Activated CD4-positive, alpha-beta memory T cell treated with anti-CD3 and anti-CD28 coated beads, Interleukin-2, amount 10 ng/mL, durations not matched to agents 7 days and 5 days (primary cell): Measurements from ENCODE around the gene ALAS1. TPM values are rescaled to one million over a fixed set of nuclear protein-coding genes. Genes with fewer than 3 reads are reported as not detected.
A peak's percentile ranks its signal among the peaks of the same experiment; 100 is the strongest.

Source experiments
- CTCF ChIA-PET: fragments of 350-600 bp; sonication (Branson Sonifier 250); formaldehyde crosslinking; loops from one replicate; lab custom pipeline; 2021; ENCODE audit warnings: antibody characterized with exemption, inconsistent platforms; lab: Charles Lee
- POLR2A ChIA-PET: fragments of 350-600 bp; sonication (Branson Sonifier 250); formaldehyde crosslinking; loops from one replicate; lab custom pipeline; 2021; ENCODE audit warnings: antibody characterized with exemption; lab: Charles Lee
- DNase-seq: peaks from one replicate; pipeline ENCODE4 v3.0.0-alpha.2; 2020
- H3K27ac Mint-ChIP-seq: one replicate; pipeline ENCODE4 v1.8.0; 2021; ENCODE audit warnings: mild to moderate bottlenecking, mixed read lengths
- H3K27me3 Mint-ChIP-seq: one replicate; pipeline ENCODE4 v1.8.0; 2021; ENCODE audit warnings: mixed read lengths
- H3K36me3 Mint-ChIP-seq: one replicate; pipeline ENCODE4 v1.8.0; 2021; ENCODE audit warnings: low read depth, mixed read lengths
- H3K4me1 Mint-ChIP-seq: one replicate; pipeline ENCODE4 v1.8.0; 2021; ENCODE audit warnings: mixed read lengths
- H3K4me3 Mint-ChIP-seq: one replicate; pipeline ENCODE4 v1.8.0; 2021; ENCODE audit warnings: mild to moderate bottlenecking, mixed read lengths
- H3K9me3 Mint-ChIP-seq: one replicate; pipeline ENCODE4 v1.8.0; 2021; ENCODE audit warnings: mixed read lengths
- total RNA-seq, 2 experiments: library from RNA; stranded (reverse); gene quantifications; one replicate each; pipeline ENCODE4 v1.2.3, GENCODE V29; 2021

ALAS1 gene
- total RNA-seq, 2 experiments from 2014 or later: 62.1 to 62.6 TPM

DNA sequence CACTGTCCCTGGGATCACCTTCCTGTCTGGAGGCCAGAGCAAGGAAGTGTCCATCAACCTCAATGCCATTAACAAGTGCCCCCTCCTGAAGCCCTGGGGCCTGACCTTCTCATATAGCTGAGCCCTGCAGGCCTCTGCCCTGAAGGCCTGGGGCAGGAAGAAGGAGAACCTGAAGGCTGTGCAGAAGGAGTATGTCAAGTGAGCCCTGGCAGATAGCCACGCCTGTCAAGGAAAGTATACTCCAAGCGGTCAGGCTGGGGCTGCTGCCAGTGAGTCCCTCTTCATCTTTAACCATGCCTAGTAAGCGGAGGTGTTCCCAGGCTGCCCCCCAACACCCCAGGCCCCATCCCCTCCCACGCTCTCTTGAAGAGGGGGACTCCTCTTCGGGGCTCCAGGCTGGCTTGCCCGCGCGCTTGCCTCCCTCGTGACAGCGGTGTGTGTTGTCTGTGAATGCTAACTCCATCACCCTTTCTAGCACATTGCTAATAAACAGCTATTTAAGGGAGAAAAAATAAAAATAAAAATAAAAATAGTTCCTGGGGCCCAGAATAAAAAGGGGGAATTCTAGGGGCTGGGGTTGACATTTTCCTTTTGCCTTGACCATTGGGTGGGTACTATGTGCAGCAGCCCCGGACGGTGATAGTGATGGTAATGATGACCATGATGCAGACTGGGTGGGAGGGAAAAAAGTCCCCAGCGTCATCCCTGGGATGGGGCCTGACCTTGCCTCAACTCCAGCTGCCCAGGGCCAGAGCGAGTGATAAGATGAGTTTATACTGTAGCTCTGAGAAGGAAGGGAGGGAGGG, 3.3 kb upstream of the ALAS1 start:
- no peak for DNase-seq
- no peaks in the 10 kb centered on the region for H3K27me3 Mint-ChIP-seq
- no peaks in the 10 kb centered on the region for H3K9me3 Mint-ChIP-seq
- H3K4me1 Mint-ChIP-seq: peaks cover 32% of the 10 kb centered on the region
- ChIA-PET CTCF (interaction anchor here (1.3 kb wide), 1 partner anchor 11 kb away, joined by 4 read pairs; no protein-coding TSS in a partner anchor), POLR2A (no interaction called here)
- H3K36me3 Mint-ChIP-seq: peaks cover 15% of the 10 kb centered on the region
- H3K27ac Mint-ChIP-seq: no peak overlapping the region
- no peak overlapping the region for H3K4me3 Mint-ChIP-seq

DNA sequence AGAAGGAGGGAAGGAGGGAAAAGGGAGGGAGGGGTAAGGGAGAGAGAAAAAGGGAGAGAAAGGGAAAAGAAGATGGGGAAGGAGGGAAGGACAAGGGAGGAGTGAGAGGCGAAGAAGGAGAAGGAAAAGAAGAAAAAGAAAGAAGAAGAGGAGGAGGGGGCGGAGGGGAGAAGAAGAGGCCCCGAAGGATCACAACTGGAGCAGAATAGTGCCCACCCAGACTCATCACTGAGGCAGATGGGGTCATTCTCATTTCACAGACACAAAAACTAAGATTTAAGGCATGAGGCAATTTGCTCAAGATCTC, 2.7 kb upstream of the ALAS1 start:
- no peaks in the 10 kb centered on the region for H3K27me3 Mint-ChIP-seq
- POLR2A ChIA-PET: no interaction called here
- no peak for DNase-seq
- H3K36me3 Mint-ChIP-seq: peaks cover 18% of the 10 kb centered on the region
- H3K4me1 Mint-ChIP-seq: peaks cover 32% of the 10 kb centered on the region
- CTCF ChIA-PET: interaction anchor here (1.3 kb wide), 1 partner anchor 10 kb away, joined by 4 read pairs; no protein-coding TSS in a partner anchor
- no peak overlapping the region for H3K27ac Mint-ChIP-seq
- H3K9me3 Mint-ChIP-seq: no peaks in the 10 kb centered on the region
- no peak overlapping the region for H3K4me3 Mint-ChIP-seq

DNA sequence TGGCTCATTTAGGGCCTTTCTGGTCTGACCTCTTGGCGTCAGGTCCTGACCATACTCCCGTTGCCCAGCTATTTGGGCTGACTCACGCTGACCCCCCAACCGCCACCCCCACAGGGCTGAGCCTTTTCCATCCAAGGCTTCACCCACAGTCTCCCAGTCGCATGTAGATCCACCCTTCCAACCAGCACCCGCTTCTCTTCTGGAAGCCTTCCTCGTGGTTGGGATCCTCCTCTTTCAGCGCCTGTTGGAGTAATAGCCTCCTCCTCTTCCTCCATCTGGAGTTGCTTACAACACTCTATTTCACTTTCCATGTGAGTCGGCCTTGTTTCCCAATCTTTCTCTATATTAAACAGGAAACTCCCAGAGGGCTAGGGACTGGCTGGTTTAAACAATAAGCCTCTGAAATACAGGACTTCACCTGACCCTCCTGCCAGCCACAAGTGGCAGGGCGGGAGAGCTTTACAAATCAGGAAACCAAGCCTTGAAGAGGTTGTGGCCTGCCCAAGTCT, 2.1 kb upstream of the ALAS1 start:
- Mint-ChIP-seq H3K27me3 (no peaks in the 10 kb centered on the region), H3K4me1 (peaks cover 35% of the 10 kb centered on the region)
- POLR2A ChIA-PET: interaction anchor here (1.0 to 1.5 kb wide), 2 partner anchors 26 to 200 kb away, joined by 3 to 4 read pairs; partner anchors contain the start of gene RPL29

DNA sequence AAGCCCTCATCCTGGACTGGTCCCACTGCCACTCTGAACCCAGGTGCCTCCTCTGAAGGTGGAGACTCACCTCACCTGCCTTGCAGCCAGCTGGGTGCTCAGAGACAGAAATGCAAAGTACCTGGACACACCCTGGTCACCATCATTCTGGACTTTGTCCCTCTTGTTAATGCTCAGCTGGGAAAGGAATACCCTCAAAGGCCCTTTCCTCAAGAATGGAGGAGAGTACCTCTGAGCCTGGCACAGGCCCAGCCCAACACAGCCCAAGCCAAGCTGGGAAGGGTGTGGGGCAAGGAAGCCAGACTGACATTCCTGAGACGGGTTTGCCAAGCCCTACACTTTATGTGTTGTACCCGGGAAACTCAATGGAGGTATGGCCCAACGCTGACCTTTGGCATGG, 983 bp upstream of the ALAS1 start:
- no peaks in the 10 kb centered on the region for H3K9me3 Mint-ChIP-seq
- peaks cover 33% of the 10 kb centered on the region for H3K36me3 Mint-ChIP-seq
- CTCF ChIA-PET: interaction anchor here (1.0 to 1.8 kb wide), 2 partner anchors 24 to 25 kb away, joined by 3 to 6 read pairs; no protein-coding TSS in a partner anchor
- no peak for DNase-seq
- peaks cover 45% of the 10 kb centered on the region for H3K4me1 Mint-ChIP-seq
- no peaks in the 10 kb centered on the region for H3K27me3 Mint-ChIP-seq
- no peak overlapping the region for H3K27ac Mint-ChIP-seq
- no peak overlapping the region for H3K4me3 Mint-ChIP-seq
- POLR2A ChIA-PET: interaction anchor here (0.7 to 1.7 kb wide), 7 partner anchors 9 to 201 kb away, joined by 3 to 5 read pairs (median 3); partner anchors contain the start of genes POC1A, RPL29 and TWF2

More for the DNA sequence above, 2.1 kb upstream of the ALAS1 start:
- Mint-ChIP-seq H3K9me3 (no peaks in the 10 kb centered on the region), H3K27ac (no peak overlapping the region), H3K4me3 (no peak overlapping the region), H3K36me3 (peaks cover 22% of the 10 kb centered on the region)
- CTCF ChIA-PET: interaction anchor here (1.8 kb wide), 1 partner anchor 25 kb away, joined by 6 read pairs; no protein-coding TSS in a partner anchor
- DNase-seq: no peak

DNA sequence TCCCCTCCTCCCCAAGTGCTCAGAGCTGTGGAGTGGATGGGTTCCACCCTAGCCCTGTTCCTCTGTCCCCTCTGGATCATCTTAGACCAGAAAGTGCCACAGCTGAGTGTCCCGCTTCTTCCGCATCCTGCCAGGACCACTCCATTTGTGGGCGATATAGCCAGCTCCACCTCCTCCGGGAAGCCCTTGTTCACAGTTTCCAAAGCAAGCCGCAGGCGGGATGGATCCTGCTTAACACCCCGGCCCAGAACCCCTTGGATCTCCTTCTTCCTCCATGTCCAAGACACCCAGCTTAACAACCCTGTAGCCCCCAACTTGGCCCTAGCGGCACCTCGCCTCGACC, 490 bp upstream of the ALAS1 start:
- Mint-ChIP-seq H3K27me3 (no peaks in the 10 kb centered on the region), H3K9me3 (no peaks in the 10 kb centered on the region), H3K27ac (peak overlapping the region; percentile 80), H3K4me3 (peak overlapping the region; percentile 99), H3K4me1 (peaks cover 49% of the 10 kb centered on the region), H3K36me3 (peaks cover 38% of the 10 kb centered on the region)
- POLR2A ChIA-PET: interaction anchor here (0.7 to 1.7 kb wide), 5 partner anchors 9 to 43 kb away, joined by 3 to 5 read pairs (median 3); partner anchors contain the start of genes POC1A and TWF2
- CTCF ChIA-PET: interaction anchor here (1.0 to 1.8 kb wide), 2 partner anchors 23 to 24 kb away, joined by 3 to 6 read pairs; no protein-coding TSS in a partner anchor
- no peak for DNase-seq

DNA sequence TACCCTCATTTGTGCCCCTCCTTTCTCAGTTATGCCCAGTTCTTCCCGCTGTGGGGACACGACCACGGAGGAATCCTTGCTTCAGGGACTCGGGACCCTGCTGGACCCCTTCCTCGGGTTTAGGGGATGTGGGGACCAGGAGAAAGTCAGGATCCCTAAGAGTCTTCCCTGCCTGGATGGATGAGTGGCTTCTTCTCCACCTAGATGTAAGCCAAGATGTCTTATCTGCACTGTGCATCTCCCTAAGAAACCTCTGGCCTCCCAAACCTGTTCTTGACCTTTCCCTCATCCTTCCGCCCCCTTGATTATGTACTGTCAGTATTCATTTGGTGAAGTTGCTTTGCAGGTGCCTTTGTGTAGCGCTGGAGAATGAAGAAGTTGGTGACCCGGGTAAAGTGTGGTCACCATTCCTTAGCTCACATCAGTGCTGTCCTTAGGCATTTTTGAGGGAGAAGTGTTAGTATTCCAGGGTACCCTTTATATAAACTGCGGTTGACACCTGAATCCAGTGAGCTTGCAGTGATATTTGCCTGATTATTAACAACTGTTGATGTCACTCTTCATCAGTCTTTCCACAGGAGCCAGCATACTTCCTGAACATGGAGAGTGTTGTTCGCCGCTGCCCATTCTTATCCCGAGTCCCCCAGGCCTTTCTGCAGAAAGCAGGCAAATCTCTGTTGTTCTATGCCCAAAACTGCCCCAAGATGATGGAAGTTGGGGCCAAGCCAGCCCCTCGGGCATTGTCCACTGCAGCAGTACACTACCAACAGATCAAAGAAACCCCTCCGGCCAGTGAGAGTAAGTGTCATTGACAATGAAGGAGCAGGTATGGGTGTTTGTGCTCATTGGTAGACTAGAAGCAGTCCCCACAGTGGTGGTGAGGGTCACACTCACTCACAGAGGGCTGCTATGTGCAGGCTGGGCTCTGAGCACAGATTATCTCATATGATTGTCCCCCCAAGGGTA, 966 bp downstream of the ALAS1 start:
- no peaks in the 10 kb centered on the region for H3K9me3 Mint-ChIP-seq
- peaks cover 62% of the 10 kb centered on the region for H3K4me1 Mint-ChIP-seq
- H3K4me3 Mint-ChIP-seq: peak overlapping the region; percentile 99
- CTCF ChIA-PET: no interaction called here
- POLR2A ChIA-PET: interaction anchor here (1.1 kb wide), 2 partner anchors 11 to 44 kb away, joined by 3 read pairs; no protein-coding TSS in a partner anchor
- H3K36me3 Mint-ChIP-seq: peaks cover 52% of the 10 kb centered on the region
- DNase-seq: no peak
- no peaks in the 10 kb centered on the region for H3K27me3 Mint-ChIP-seq
- peak overlapping the region; percentile 89 for H3K27ac Mint-ChIP-seq

DNA sequence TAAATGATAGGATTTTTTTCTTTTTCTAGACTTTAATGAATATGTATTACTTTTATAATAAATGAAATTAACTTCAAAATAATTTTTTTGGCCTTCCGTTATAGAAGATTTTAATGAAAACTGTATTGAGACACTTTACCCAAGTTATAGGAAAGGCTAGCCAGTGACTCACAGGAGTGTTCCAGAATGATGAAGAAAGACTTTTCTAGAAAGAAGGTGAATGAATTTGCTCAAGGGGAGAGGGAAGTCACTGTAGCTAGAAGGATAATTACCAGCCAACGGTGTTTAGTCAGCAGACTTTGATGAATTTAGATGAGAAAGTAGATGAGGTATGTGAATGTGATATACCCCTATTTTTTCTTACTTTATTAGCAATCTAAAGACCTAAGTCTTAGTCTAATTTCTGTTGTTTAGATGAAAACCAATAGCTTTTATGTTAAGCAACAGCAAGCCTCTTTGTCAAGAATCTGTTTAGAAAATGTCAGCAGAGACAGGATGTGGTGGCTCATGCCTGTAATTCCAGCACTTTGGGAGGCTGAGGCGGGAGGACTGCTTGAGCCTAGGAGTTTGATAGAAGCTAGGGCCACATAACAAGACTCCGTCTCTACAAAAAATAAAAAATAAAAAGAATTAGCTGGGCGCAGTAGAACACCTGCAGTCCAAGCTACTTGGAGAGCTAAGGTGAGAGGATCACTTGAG, 3.2 kb downstream of the ALAS1 start:
- peaks cover 73% of the 10 kb centered on the region for H3K36me3 Mint-ChIP-seq
- CTCF ChIA-PET: interaction anchor here (1.8 kb wide), 1 partner anchor 19 kb away, joined by 12 read pairs; no protein-coding TSS in a partner anchor
- H3K9me3 Mint-ChIP-seq: no peaks in the 10 kb centered on the region
- H3K4me3 Mint-ChIP-seq: no peak overlapping the region
- no peaks in the 10 kb centered on the region for H3K27me3 Mint-ChIP-seq
- H3K27ac Mint-ChIP-seq: no peak overlapping the region
- POLR2A ChIA-PET: interaction anchor here (1.2 to 1.4 kb wide), 4 partner anchors 19 to 205 kb away, joined by 3 to 7 read pairs (median 4); partner anchors contain the start of genes GLYCTK and RPL29
- no peak for DNase-seq
- H3K4me1 Mint-ChIP-seq: peaks cover 80% of the 10 kb centered on the region

DNA sequence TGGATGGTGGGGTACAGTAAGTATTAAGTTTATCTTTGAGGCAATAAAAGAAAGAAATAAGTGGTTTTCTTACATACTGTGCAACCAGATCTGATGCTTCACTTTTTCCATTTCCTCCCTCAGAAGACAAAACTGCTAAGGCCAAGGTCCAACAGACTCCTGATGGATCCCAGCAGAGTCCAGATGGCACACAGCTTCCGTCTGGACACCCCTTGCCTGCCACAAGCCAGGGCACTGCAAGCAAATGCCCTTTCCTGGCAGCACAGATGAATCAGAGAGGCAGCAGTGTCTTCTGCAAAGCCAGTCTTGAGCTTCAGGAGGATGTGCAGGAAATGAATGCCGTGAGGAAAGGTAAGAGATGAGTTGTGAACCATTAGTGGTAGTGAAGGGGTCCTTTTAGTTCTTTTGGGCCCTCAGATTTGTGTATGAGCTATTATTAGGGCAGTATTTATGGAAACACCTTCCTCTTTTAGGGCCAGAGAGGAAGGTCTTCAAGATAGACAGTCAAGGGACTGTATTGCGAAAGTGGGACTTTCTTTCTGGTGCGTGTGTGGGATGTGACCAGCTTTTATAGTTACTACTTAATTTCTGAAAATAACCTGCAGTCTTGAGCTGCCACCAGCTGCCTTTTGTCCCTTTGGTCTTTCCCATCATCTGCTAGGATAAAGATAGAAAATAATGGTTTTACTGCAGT, 4.6 kb downstream of the ALAS1 start:
- peaks cover 87% of the 10 kb centered on the region for H3K36me3 Mint-ChIP-seq
- H3K27ac Mint-ChIP-seq: peak overlapping the region; percentile 47
- no peak for DNase-seq
- peaks cover 70% of the 10 kb centered on the region for H3K4me1 Mint-ChIP-seq
- no peak overlapping the region for H3K4me3 Mint-ChIP-seq
- CTCF ChIA-PET: interaction anchor here (0.7 to 2.1 kb wide), 4 partner anchors 18 to 48 kb away, joined by 3 to 5 read pairs (median 3); partner anchors contain the start of gene POC1A
- no peaks in the 10 kb centered on the region for H3K27me3 Mint-ChIP-seq
- H3K9me3 Mint-ChIP-seq: no peaks in the 10 kb centered on the region
- POLR2A ChIA-PET: interaction anchor here (1.6 to 2.0 kb wide), 2 partner anchors 14 to 36 kb away, joined by 6 read pairs; partner anchors contain the start of gene TWF2

DNA sequence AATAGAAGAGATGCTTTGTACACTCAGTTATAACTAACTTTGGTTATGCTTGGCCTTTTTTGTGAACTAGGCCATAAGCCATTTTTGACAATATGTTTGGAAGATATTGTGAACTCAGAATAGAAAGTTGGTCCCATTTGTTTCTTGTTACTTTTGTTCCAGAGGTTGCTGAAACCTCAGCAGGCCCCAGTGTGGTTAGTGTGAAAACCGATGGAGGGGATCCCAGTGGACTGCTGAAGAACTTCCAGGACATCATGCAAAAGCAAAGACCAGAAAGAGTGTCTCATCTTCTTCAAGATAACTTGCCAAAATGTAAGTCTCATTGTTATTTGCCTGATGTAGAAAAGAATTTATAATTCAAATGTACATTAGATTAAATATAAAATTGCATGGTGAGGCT, 5.7 kb downstream of the ALAS1 start:
- H3K27me3 Mint-ChIP-seq: no peaks in the 10 kb centered on the region
- peaks cover 94% of the 10 kb centered on the region for H3K36me3 Mint-ChIP-seq
- no peak overlapping the region for H3K27ac Mint-ChIP-seq
- peaks cover 64% of the 10 kb centered on the region for H3K4me1 Mint-ChIP-seq
- ChIA-PET POLR2A (interaction anchor here (1.6 to 2.0 kb wide), 2 partner anchors 13 to 35 kb away, joined by 6 read pairs; partner anchors contain the start of gene TWF2), CTCF (interaction anchor here (1.2 to 2.1 kb wide), 2 partner anchors 28 to 49 kb away, joined by 3 to 5 read pairs; partner anchors contain the start of gene POC1A)
- DNase-seq: no peak
- H3K4me3 Mint-ChIP-seq: no peak overlapping the region
- H3K9me3 Mint-ChIP-seq: no peaks in the 10 kb centered on the region

DNA sequence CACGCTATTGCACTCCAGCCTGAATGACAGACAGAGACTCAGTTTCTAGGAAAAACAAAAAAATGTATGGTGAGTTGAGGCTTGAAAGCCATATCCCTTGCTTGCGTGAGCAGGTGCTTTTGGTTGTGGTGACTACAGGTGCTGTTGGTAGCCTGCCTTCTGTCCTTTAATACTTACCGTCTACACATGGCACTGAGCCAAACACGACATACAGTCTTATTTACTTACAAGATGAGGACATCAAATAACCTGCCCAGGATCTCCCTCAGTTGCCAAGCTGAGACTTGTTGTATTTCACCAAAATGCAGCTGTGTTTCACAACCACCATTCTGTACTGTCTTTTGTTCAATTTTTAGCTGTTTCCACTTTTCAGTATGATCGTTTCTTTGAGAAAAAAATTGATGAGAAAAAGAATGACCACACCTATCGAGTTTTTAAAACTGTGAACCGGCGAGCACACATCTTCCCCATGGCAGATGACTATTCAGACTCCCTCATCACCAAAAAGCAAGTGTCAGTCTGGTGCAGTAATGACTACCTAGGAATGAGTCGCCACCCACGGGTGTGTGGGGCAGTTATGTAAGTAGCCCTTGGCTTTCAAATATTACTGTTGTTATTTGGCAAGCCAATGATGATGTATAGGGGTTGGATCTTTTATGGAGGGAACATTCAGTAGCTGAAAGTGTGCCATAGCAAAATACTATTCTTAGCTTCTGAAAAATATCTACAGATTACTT, 6.5 kb downstream of the ALAS1 start:
- ChIA-PET CTCF (interaction anchor here (1.1 to 2.6 kb wide), 3 partner anchors 10 to 50 kb away, joined by 4 to 16 read pairs (median 5); partner anchors contain the start of gene POC1A), POLR2A (interaction anchor here (1.1 to 2.0 kb wide), 4 partner anchors 10 to 34 kb away, joined by 3 to 6 read pairs (median 4); partner anchors contain the start of gene TWF2)
- Mint-ChIP-seq H3K9me3 (no peaks in the 10 kb centered on the region), H3K27me3 (no peaks in the 10 kb centered on the region), H3K4me1 (peaks cover 56% of the 10 kb centered on the region), H3K36me3 (peaks cover 94% of the 10 kb centered on the region), H3K4me3 (no peak overlapping the region), H3K27ac (peak overlapping the region; percentile 38)
- DNase-seq: no peak
